T-cell (primary cell): ENCODE measurements around the gene EPAS1. TPM values are rescaled to one million over a fixed set of nuclear protein-coding genes. Genes with fewer than 3 reads are reported as not detected.

Source experiments
- ATAC-seq, 4 experiments: fragments of 200-7000 bp in 3 of 4; fragments of 150-1000 bp in 1 of 4; cut with Tn5 transposase; replicated peaks in 1 of 4; 1 replicate in 3 of 4; 2 replicates in 1 of 4; pipeline ENCODE4 v1.10.0; 2021; ENCODE audit warnings: moderate library complexity in 3 of 4, mild to moderate bottlenecking in 2 of 4, moderate number of reproducible peaks in 1 of 4
- CTCF ChIA-PET, 2 donors: fragments of 300-600 bp; sonication (Branson Sonifier 250); formaldehyde crosslinking; loops; one replicate each; lab custom pipeline; 2022; ENCODE audit warnings: antibody characterized with exemption in 2 of 2; lab: Charles Lee
- POLR2A ChIA-PET, 2 donors: fragments of 300-600 bp; sonication (Branson Sonifier 250); formaldehyde crosslinking; loops; one replicate each; lab custom pipeline; 2022; ENCODE audit warnings: antibody characterized with exemption in 2 of 2; lab: Charles Lee
- DNase-seq, 35 experiments: peaks; one replicate each; pipeline versions ENCODE4 v3.0.0 to v3.0.0-alpha.2; 2013 to 2023
- H3K27ac ChIP-seq: one replicate; pipeline ENCODE4 v1.5.1; 2013; ENCODE audit warnings: low read length
- H3K27me3 ChIP-seq, 2 experiments: replicated peaks in 1 of 2; 1 replicate in 1 of 2; 2 replicates in 1 of 2; pipeline versions ENCODE4 v1.6.1 to v1.7.0; 2013; ENCODE audit warnings: low read length in 1 of 2, mixed read lengths in 1 of 2; ENCODE audit not compliant: control insufficient read depth in 2 of 2, insufficient read depth in 2 of 2; ENCODE audit errors: extremely low read depth in 1 of 2
- H3K36me3 ChIP-seq, 2 donors: 1 replicate in 1 of 2; 2 replicates in 1 of 2; pipeline versions ENCODE4 v1.6.1 to v1.7.0; 2013; ENCODE audit warnings: low read length in 1 of 2; ENCODE audit not compliant: control insufficient read depth in 2 of 2, insufficient read depth in 1 of 2; ENCODE audit errors: extremely low read depth in 1 of 2
- H3K4me1 ChIP-seq, 2 experiments: 1 replicate in 1 of 2; 2 replicates in 1 of 2; pipeline versions ENCODE4 v1.6.1 to v1.7.0; 2013; ENCODE audit warnings: low read length in 2 of 2, mixed read lengths in 1 of 2; ENCODE audit not compliant: insufficient read depth in 2 of 2, control insufficient read depth in 1 of 2; ENCODE audit errors: extremely low read depth in 1 of 2
- H3K4me3 ChIP-seq, 2 donors: 1 replicate in 1 of 2; 2 replicates in 1 of 2; pipeline versions ENCODE4 v1.5.1 to v1.7.0; 2013; ENCODE audit warnings: mild to moderate bottlenecking in 2 of 2, low read length in 1 of 2, moderate library complexity in 1 of 2; ENCODE audit not compliant: control insufficient read depth in 1 of 2; ENCODE audit errors: extremely low read depth in 1 of 2
- H3K9me3 ChIP-seq: 2 replicates; pipeline ENCODE4 v1.7.0; 2013
- H3K27ac Mint-ChIP-seq, 2 donors: one replicate each; pipeline ENCODE4 v1.8.0; 2020 to 2021; ENCODE audit warnings: mild to moderate bottlenecking in 2 of 2, mixed read lengths in 2 of 2
- H3K27me3 Mint-ChIP-seq, 2 donors: one replicate each; pipeline ENCODE4 v1.8.0; 2021 to 2022; ENCODE audit warnings: mixed read lengths in 2 of 2
- H3K36me3 Mint-ChIP-seq: one replicate; pipeline ENCODE4 v1.8.0; 2021; ENCODE audit warnings: mixed read lengths
- H3K4me1 Mint-ChIP-seq, 3 donors: one replicate each; pipeline ENCODE4 v1.8.0; 2020 to 2022; ENCODE audit warnings: mixed read lengths in 3 of 3, mild to moderate bottlenecking in 1 of 3
- H3K4me3 Mint-ChIP-seq, 3 donors: one replicate each; pipeline ENCODE4 v1.8.0; 2020 to 2022; ENCODE audit warnings: mild to moderate bottlenecking in 3 of 3, mixed read lengths in 3 of 3, moderate library complexity in 3 of 3
- H3K9me3 Mint-ChIP-seq, 3 donors: one replicate each; pipeline ENCODE4 v1.8.0; 2020 to 2022; ENCODE audit warnings: mixed read lengths in 3 of 3
- WGBS: methylation state at CpG from one replicate; pipeline ENCODE4 v1.1.5; 2013; ENCODE audit warnings: missing lambda C conversion rate; ENCODE audit not compliant: insufficient coverage; 5-methylcytosine and 5-hydroxymethylcytosine counted together
- total RNA-seq, 35 experiments: library from RNA in 6 of 35; stranded (reverse) in 6 of 35; fragments of 120-200 nt in 1 of 35; gene quantifications; one replicate each; pipeline versions ENCODE4 v1.2.1 to v1.2.4 and lab custom pipeline; 2013 to 2026

EPAS1 gene
- total RNA-seq, 5 donors from 2014 or later (not counting 1 experiment from before 2014, with no cell fraction given): 1.0 to 4.0 (median 3.0) TPM

DNA sequence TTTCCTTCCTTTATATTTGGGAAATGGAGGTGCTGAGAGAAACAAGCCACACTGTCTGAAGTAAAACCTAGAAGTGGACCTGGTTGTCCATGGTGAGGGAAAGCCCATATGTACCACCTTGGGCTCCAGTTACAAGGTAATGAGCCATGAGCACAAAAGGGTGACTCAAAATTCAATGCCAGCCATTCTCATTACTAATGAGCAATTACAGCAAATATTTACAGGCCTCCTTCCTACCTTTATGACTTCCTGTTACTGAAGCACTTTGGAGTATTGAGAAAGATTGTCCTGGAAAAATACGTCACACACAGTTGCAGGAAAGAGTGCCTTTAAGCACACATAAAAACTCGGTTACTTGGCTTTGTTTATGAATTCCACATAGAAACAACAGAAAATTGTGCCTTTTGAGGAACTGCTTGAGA is 9.1 kb downstream of the EPAS1 start:
- H3K27ac Mint-ChIP-seq: no peak overlapping the region
- no CpG with 5 or more reads among the region's 2 CpGs for WGBS
- H3K4me3 ChIP-seq: no peak overlapping the region
- H3K9me3 ChIP-seq: no peaks in the 10 kb centered on the region
- peaks cover 28 to 39% (median 36%) of the 10 kb centered on the region in 3 donors for H3K4me1 Mint-ChIP-seq
- ChIA-PET POLR2A (no interaction called here), CTCF (no interaction called here)
- no peaks in the 10 kb centered on the region for H3K36me3 Mint-ChIP-seq
- H3K4me3 Mint-ChIP-seq: no peak overlapping the region
- peaks cover 0 to 22% of the 10 kb centered on the region in 2 experiments for H3K27me3 ChIP-seq
- H3K36me3 ChIP-seq: no peaks in the 10 kb centered on the region
- no peak for DNase-seq
- no peak for ATAC-seq
- no peak overlapping the region for H3K27ac ChIP-seq
- no peaks in the 10 kb centered on the region for H3K9me3 Mint-ChIP-seq
- peaks cover 52 to 61% of the 10 kb centered on the region in 2 donors for H3K27me3 Mint-ChIP-seq
- H3K4me1 ChIP-seq: peaks cover 20 to 22% of the 10 kb centered on the region in 2 experiments

DNA sequence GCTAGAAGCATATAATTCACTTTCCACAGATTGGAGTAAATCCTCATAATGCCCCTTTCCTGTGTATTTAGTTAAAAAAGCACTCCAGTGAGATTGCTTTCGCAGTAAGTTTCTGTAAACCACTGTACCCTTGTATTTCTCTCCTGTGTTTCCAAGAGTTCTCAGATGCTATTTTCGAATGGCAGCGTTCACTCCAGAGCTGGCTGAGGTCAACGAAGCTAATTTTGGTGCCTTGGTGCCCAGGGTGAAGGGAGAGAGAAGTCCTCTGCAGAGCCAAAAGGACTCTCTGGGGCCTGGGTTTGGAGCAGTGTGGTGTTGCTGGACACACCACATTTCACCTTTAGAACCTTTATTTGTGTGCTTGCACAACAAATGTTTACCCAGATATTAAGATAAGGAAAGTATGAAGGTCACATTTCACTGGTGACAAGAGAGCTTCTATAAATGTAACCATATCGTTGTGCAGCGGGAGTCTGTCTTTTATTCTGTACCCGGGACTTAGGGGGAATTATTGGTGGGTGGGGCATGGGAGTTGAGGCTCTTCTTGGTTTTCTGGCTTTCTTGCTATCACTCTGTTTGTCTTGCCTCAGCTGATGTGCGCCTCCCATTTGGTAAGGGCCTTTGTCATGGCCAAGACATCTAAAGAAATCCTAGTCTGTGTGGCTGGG is 9.9 kb downstream of the EPAS1 start:
- Histone ChIP-seq H3K4me3 (no peak overlapping the region), H3K4me1 (peaks cover 20 to 22% of the 10 kb centered on the region in 2 experiments), H3K36me3 (no peaks in the 10 kb centered on the region), H3K27ac (no peak overlapping the region), H3K27me3 (peaks cover 0 to 20% of the 10 kb centered on the region in 2 experiments), H3K9me3 (no peaks in the 10 kb centered on the region)
- ATAC-seq (no peak), DNase-seq (no peak)
- Mint-ChIP-seq H3K36me3 (no peaks in the 10 kb centered on the region), H3K9me3 (no peaks in the 10 kb centered on the region), H3K4me3 (no peak overlapping the region), H3K4me1 (peaks cover 28 to 39% (median 36%) of the 10 kb centered on the region in 3 donors), H3K27ac (no peak overlapping the region), H3K27me3 (peaks cover 52 to 54% of the 10 kb centered on the region in 2 donors)
- CTCF ChIA-PET: no interaction called here
- 97% methylated on average over 4 of the region's 8 CpGs for WGBS
- POLR2A ChIA-PET: no interaction called here

DNA sequence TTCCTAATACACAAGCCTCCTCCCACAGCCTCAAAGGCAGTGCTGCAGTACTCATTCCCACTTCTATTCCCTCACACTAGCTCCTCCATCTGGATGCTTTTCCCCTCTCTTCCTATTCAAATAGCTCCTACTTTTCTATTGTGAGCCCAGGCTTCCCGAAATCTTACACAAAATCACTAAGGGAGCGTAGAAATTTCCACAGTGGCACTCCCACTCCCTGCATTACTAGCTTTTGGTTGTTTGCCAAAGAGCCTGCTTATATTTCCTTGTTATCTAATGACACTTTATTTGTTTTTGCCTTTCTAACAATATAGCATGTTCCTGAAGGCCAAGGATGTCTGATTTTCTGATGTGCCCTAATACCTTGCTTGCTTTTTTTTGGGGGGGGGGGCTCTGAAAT is 10.9 kb downstream of the EPAS1 start:
- H3K36me3 Mint-ChIP-seq: no peaks in the 10 kb centered on the region
- Histone ChIP-seq H3K27ac (no peak overlapping the region), H3K4me1 (peaks cover 20 to 22% of the 10 kb centered on the region in 2 experiments), H3K4me3 (no peak overlapping the region), H3K9me3 (no peaks in the 10 kb centered on the region), H3K36me3 (no peaks in the 10 kb centered on the region), H3K27me3 (peaks cover 0 to 20% of the 10 kb centered on the region in 2 experiments)
- H3K4me3 Mint-ChIP-seq: no peak overlapping the region
- 95% methylated on average over 2 of the region's 2 CpGs for WGBS
- ATAC-seq (no peak), DNase-seq (no peak)
- no peak overlapping the region for H3K27ac Mint-ChIP-seq
- peaks cover 26 to 35% (median 27%) of the 10 kb centered on the region in 3 donors for H3K4me1 Mint-ChIP-seq
- H3K27me3 Mint-ChIP-seq: peaks cover 43 to 49% of the 10 kb centered on the region in 2 donors
- CTCF ChIA-PET: no interaction called here
- POLR2A ChIA-PET: no interaction called here
- H3K9me3 Mint-ChIP-seq: no peaks in the 10 kb centered on the region

DNA sequence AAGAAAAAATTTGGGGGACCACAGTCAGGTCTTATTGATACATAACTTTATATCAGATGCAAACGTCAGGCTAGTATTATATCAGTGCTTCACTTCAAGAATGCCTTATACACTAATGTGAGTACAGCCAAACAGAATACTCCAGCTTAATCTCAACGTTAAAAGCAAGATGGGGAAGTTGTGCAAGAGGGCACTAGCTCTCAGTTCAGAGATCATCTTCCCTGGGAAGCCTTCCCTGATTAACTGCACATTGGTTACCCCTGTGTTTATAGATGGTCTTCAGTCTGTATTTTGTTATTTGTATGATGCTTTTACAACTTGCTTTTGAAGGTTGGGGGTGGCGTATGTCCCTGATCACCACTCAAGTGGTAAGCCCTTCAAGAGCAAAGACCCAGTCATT is 11.4 kb downstream of the EPAS1 start:
- POLR2A ChIA-PET: no interaction called here
- DNase-seq: no peak

DNA sequence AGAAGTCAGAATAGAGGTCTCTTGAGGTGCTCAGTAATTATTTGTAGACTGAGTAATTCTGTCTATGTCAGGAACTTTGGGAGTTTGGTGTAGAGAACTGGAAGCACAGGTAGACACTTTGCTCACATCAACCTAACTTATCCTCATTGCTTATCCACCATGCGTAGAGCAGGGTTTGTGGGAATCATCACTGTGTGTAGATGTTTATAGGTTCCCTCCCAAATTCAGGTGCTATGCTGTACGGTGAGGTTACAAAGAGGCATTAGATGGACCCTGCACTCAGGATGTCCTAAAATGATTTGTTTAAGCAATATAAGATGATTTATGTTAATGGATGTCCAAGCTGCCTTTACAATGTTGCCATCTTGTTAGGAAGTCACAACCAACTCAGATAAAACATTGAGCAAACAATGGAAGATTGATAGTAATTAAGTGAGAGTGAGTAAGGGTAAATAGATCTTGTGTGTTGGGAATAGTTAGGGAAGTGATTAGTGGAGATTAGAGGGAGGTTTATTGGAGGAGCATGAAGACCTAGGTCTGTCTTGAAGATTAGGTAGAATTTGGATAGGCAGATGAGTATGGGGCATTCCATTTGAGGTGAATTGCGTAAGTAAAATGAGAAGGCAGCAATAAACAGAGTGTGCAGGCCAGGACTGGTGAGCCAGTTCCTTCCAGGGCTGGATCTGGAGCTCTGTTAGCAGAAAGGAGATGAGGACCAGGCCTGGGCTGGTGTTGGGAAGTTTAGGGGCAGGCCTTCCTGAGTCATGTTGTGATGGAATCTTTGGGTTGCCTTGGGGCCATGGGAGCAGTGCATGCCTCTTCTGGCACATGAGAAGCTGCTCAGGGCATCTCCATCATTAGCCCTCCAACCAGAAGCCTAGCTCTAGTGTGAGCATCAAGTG is 12.1 kb downstream of the EPAS1 start:
- CTCF ChIA-PET: no interaction called here
- H3K4me3 ChIP-seq: no peak overlapping the region
- no peak overlapping the region for H3K27ac Mint-ChIP-seq

More for the DNA sequence above, 11.4 kb downstream of the EPAS1 start:
- CTCF ChIA-PET: no interaction called here
- Mint-ChIP-seq H3K4me3 (no peak overlapping the region), H3K4me1 (peaks cover 21 to 30% (median 22%) of the 10 kb centered on the region in 3 donors), H3K36me3 (no peaks in the 10 kb centered on the region), H3K9me3 (no peaks in the 10 kb centered on the region), H3K27me3 (peaks cover 39 to 44% of the 10 kb centered on the region in 2 donors), H3K27ac (no peak overlapping the region)
- H3K9me3 ChIP-seq: no peaks in the 10 kb centered on the region
- H3K36me3 ChIP-seq: no peaks in the 10 kb centered on the region
- H3K4me1 ChIP-seq: peaks cover 18 to 21% of the 10 kb centered on the region in 2 experiments
- no peak for ATAC-seq
- peaks cover 0 to 20% of the 10 kb centered on the region in 2 experiments for H3K27me3 ChIP-seq
- H3K27ac ChIP-seq: no peak overlapping the region
- WGBS: no CpG with 5 or more reads among the region's 3 CpGs
- no peak overlapping the region for H3K4me3 ChIP-seq

DNA sequence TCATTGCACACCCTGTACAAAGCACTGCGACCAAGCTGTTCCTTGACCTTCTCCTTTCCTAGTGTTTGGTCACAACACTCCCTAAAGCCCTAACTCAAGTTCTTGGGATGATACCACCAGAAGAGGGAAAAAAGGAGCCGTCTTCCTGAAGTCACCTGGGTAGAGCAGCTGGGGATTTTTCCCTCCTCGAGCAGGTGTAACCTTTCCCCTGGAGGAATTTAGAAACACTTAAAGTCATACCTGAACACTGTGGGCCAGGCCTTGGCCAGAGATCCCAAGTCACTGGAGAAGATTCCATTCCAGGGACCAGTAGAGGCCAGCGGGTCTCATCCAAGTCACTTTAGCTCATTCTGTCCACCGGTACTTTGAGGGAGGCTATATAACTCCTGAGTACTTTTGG is 13.2 kb downstream of the EPAS1 start:
- peaks cover 3 to 5% of the 10 kb centered on the region in 2 experiments for H3K4me1 ChIP-seq
- CTCF ChIA-PET: no interaction called here
- no peaks in the 10 kb centered on the region for H3K36me3 Mint-ChIP-seq
- ATAC-seq: no peak
- no peak overlapping the region for H3K27ac ChIP-seq
- H3K27me3 ChIP-seq: peaks cover 0 to 34% of the 10 kb centered on the region in 2 experiments
- H3K27me3 Mint-ChIP-seq: peaks cover 36% of the 10 kb centered on the region in 2 donors
- WGBS: 100% methylated on average over 1 of the region's 5 CpGs
- no peaks in the 10 kb centered on the region for H3K9me3 Mint-ChIP-seq
- no peak for DNase-seq
- H3K36me3 ChIP-seq: no peaks in the 10 kb centered on the region
- no peak overlapping the region for H3K4me3 ChIP-seq
- POLR2A ChIA-PET: no interaction called here
- H3K9me3 ChIP-seq: no peaks in the 10 kb centered on the region
- H3K4me1 Mint-ChIP-seq: peaks cover 7 to 15% (median 12%) of the 10 kb centered on the region in 3 donors
- H3K4me3 Mint-ChIP-seq: no peak overlapping the region
- H3K27ac Mint-ChIP-seq: no peak overlapping the region

More for the DNA sequence above, 12.1 kb downstream of the EPAS1 start:
- Histone ChIP-seq H3K4me1 (peaks cover 15 to 16% of the 10 kb centered on the region in 2 experiments), H3K27ac (no peak overlapping the region), H3K27me3 (peaks cover 0 to 22% of the 10 kb centered on the region in 2 experiments), H3K9me3 (no peaks in the 10 kb centered on the region), H3K36me3 (no peaks in the 10 kb centered on the region)
- Mint-ChIP-seq H3K36me3 (no peaks in the 10 kb centered on the region), H3K4me3 (no peak overlapping the region), H3K27me3 (peaks cover 37 to 41% of the 10 kb centered on the region in 2 donors), H3K4me1 (peaks cover 14 to 23% (median 15%) of the 10 kb centered on the region in 3 donors), H3K9me3 (no peaks in the 10 kb centered on the region)
- POLR2A ChIA-PET: interaction anchor here in 1 of 2 donors (0.6 kb wide), 1 partner anchor 8 kb away, joined by 3 read pairs; no protein-coding TSS in a partner anchor
- ATAC-seq: no peak
- no peak for DNase-seq
- WGBS: 100% methylated on average over 1 of the region's 3 CpGs
